ENCODE results near the gene SERPIND1.
"Not testable (repeated sequence)": the region's sequence is repeated elsewhere in the genome, so short reads cannot be mapped to it uniquely, and the experiment has no call there.

The SERPIND1 gene

DNA sequence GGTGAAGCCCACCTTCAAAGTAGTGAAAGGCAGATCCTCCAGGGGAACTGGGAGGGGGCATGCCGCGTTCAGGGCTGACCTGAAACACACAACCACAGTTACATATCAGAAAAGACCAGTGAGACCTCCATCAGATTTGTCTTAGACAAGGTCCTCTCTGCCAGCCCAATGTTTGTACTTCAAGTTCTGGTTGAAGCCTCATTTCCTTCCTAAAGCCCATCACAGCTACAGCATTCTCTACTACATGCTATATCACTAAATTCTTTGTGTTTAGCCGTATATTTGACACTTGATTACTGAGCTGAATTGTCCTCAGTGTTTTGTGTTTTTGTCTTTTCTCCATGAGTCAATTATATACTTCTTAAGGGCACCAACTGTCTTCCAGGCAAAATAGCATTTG, 44.6 kb downstream of the SERPIND1 start:
- FAIRE-seq, result no peak

DNA sequence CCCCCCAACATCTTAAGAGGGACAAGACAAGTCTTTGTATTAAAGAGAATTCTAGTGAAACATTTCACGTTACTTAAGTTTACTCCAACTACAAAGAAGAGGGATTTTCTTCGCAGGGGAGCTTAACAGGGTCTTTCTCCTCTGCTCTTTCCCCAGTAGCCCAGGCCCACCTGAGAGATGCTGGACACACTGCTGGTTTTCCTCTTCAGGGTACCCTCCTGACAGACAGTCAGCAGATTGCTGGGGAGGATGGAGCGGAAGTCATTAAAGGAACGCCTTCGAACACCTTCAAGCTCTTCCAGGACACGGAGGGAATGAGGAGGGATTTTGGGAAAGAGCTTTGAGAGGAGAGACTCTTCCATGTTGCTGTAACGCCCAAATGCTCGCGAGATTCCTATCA, 45.6 kb downstream of the SERPIND1 start:
- no peak for FAIRE-seq

DNA sequence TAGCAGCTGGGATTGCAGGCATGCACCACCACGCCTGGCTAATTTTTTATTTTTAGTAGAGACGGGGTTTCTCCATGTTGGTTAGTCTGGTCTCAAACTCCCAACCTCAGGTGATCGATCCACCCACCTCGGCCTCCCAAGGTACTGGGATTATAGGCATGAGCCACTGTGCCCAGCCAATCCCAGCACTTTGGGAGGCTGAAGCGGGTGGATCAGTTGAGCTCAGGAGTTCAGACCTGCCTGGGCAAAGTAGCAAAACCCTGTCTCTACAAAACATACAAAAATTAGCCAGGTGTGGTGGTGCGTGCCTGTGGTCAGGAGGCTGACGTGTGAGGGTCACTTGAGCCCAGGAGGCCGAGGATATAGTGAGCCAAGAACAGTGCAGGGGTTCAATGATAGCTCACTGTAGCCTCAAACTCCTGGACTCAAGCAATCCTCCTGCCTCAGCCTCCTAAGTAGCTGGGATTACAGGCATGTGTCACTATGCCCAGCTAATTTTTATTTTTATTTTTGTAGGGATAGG, 47.9 kb downstream of the SERPIND1 start:
- not testable (repeated sequence) for FAIRE-seq

GRCh38 chr22:20822240-20822639, 48.3 kb downstream of the SERPIND1 start:
- FAIRE-seq, result no peak

DNA sequence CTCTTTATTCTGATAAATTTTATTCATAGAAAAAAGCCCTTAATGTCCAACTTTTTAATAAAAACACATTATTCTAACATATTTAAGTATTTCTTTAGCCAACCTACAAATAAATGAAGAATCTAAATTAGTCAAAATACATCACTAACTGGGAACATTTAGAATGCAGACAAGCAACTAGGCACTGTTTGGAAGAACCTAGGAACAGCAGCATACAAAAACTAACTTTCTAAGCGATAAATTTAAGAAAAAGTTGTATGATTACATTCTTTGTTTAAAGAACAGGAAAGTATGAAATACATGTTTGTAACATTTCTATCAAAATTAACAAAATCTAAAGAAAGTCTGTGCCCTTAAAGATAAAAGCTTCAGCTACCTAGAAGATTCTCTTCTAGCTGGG, 49.4 kb downstream of the SERPIND1 start:
- FAIRE-seq, result no peak

- FAIRE-seq, result not testable (repeated sequence)
These were observed 51.3 kb downstream of the SERPIND1 start for GRCh38 chr22:20825216-20825615.

DNA sequence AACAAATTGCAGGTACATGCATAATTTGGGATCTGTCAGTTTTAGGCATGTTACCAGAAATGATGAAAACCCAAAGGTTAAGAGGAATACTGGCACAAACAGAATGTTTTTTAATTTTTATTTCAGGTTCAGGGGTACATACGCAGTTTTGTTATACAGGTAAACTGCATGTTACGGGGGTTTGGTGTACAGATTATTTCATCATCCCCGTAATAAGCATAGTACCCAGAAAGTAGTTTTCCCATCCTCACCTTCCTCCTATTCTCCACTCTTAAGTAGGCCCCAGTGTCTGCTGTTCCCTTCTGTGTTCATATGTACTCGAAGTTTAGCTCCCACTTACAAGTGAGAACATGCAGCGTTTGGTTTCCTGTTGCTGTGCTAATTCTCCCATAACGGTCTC, 51.7 kb downstream of the SERPIND1 start:
- no peak for FAIRE-seq

DNA sequence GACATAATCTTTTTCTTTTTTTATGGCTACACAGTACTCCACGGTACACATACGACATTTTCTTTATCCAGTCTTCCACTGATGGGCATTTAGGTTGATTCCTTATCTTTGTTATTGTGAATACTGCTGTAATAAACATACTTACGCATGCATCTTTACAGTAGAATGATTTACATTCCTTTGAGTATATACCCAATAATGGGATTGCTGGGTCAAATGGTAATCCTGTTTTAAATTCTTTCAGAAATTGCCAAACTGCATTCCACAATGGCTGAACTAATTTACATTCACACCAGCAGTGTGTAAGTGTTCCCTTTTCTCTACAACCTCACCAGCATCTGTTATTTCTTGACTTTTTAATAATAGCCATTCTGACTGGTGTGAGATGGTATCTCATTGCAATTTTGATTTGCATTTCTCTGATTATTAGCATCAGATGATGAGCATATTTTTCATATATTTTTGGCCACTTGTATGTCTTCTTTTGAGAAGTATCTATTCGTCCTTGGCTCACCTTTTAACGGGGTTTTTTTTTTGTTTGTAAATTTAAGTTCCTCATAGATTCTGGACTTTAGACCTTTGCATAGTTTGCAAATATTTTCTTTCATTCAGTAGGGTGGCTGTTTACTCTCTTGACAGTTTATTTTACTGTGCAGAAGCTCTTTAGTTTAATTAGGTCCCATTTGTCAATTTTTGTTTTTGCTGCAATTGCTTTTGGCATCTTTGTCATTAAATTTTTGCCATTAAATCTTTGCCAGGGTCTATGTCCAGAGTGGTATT, 52.6 kb downstream of the SERPIND1 start:
- FAIRE-seq, result not testable (repeated sequence)

- no peak for FAIRE-seq
These were observed 55.7 kb downstream of the SERPIND1 start for GRCh38 chr22:20829491-20830134.

DNA sequence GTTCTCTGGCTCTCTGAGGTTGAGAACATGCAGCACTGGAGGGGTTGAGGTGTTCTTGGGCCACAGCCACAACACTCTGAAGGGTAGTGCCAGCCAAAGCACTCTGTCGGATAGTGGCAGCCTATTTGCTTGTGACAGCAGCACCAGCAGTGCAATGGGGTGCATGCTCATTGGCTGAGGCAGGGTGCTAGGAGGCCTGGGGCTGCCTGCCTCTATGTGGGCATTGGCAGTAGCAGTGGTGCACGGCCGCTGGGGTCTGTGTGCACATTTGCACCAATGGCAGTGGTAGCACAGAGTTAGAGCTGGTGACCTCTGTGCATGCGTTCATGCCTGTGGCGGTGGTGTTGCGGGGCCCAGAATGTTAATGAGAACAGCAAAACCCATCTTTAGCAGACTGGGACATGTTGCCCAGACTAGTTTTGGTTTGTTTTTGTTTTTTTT, 59.3 kb downstream of the SERPIND1 start:
- FAIRE-seq, result no peak

DNA sequence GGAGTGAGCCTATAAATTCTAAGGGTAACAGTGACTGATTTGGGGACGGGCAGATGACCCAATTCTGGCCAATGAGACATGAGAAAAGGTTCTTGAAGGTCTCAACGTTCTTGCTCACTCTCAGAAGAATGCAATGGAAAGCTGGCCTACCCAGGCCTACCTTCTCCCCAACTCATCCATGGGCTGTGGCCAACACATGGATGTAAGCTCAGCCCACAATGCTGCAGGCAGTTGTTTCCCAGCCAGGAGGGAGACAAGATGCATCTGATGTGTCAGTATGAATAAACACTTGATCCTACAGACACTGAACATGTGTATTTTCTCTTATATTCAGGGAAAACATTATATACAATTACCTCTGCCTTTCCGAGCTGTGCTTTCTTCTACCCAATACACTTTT, 60.3 kb downstream of the SERPIND1 start:
- no peak for FAIRE-seq

GRCh38 chr22:20834725-20835124, 60.8 kb downstream of the SERPIND1 start:
- no peak for FAIRE-seq

Measured in TTC549 (cell line).